Measurements from ENCODE around the gene ORM2.
"Not testable (repeated sequence)": the region's sequence is repeated elsewhere in the genome, so short reads cannot be mapped to it uniquely, and the experiment has no call there.

ORM2 gene

DNA sequence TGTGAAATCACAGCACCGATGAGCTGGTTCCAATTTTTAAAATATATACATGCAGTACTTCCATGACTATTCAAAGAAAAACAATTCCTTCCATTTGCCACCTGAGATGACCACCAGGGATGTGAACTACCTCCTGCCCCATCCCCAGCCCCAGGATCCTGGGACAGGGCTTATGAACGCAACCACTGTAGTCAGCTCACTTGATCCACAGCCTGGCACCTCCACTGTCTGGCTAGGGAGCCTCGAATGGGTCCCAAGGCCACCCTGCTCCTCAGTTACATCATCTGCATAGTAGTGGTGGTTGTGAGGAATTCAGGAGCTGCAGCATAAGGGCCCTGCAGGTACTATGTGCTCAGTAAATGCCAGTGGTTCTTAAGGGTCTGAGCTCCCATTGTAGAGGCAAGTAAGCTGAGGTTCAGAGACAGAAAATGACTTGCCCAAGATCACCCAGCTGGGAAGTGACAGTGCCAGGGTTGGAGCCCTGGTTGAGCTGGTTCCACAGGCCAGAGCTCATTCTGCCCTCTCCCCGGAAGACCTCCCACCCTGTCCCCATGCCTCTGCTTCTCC lies 2.9 kb downstream of the ORM2 start:
- DNase-seq (ENCODE audit: low spot score), result not testable (repeated sequence)

DNA sequence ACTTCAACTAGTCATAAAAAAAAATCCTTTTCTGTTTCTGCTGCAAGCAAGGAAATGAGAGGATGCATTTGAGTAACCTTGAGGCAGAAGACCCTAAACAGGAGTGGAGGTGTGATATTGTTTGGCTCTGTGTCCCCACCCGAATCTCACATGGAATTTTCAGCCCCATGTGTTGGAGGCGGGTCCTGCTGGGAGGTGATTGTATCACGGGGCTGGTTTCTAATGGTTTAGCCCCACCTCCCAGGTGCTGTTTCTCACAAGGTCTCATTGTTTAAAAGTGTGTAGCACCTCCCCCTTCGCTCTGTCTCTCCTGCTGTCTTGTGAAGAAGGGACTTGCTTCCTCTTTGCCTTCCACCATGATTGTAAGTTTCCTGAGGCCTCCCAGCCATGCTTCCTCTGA lies 4.0 kb downstream of the ORM2 start:
- not testable (repeated sequence) for DNase-seq (ENCODE audit: low spot score)

DNA sequence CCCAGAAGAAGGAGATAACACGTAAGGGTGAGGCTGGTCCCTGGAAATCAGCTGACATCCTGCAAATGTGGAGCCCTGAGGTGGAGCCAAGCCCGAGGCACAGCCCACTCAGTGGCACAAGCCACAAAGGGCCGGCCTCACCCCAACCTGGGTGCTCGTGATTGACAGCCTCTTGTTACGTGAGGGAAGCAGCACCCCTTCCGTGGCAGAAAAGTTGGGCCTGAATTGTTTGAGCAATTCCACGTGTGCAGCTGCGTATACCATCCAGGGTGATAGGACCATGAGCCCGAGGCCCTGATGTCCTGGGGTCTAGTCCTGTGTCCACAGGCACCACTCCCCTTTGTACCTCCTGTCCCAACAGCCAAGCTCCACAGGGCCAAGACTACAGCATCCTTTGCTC lies 4.8 kb downstream of the ORM2 start:
- DNase-seq (ENCODE audit: low spot score), result no peak

- no peak for DNase-seq (ENCODE audit: low spot score)
Observed at GRCh38 chr9:114335745-114336144, 6.1 kb downstream of the ORM2 start.

DNA sequence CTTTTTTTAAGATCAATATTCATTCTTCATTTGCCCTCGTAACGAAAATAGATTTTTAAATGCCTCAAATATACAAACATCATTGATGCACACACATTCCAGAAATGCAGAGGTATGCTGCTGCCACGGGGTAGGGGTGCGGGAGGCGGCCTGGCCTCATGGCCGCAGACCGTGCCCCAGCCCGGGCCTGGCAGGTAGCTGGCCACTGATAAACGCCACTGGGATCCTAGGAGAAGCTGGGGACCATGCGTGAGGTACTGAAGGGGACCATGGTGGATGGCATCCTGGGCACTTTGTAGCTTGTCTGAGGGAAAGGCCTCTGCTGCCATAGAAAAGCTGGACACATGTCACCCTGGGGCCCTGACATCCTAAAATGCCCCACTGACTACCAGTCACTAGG lies 6.5 kb downstream of the ORM2 start:
- DNase-seq (ENCODE audit: low spot score), result no peak

DNA sequence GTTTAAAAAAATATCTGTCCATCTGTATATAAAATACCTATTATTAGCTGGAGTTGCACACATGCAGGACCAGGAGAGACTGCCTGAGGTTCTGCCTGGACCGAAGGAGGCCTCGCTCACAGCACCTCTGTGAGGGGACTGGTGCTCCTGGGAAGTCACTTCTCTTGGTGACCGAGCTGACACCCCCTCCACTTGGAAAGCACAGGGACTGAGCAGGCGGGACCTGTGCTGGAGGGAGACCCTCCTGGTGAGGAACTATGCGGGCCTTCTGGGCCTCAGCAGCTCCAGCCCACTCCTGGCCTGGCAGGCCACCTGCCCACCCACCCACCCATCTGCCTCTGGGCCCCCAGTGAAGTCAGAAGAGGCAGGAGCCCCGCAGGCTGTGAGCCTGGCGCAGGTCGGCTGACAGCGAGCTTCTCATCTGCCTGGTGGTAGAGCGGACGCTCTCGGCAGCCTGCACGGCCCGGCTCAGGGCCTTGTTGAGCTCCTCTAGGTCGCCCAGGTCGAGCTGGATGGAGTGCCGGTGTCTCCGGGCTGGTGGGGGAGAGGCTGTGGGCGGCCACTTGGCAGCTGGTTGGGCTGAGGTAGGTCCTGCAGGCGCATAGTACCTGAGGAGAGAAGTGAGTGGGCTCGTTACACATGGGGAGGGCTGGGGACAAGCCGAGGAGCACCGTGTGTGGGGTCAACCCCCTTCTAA lies 7.2 kb downstream of the ORM2 start:
- no peak for DNase-seq (ENCODE audit: low spot score)

DNA sequence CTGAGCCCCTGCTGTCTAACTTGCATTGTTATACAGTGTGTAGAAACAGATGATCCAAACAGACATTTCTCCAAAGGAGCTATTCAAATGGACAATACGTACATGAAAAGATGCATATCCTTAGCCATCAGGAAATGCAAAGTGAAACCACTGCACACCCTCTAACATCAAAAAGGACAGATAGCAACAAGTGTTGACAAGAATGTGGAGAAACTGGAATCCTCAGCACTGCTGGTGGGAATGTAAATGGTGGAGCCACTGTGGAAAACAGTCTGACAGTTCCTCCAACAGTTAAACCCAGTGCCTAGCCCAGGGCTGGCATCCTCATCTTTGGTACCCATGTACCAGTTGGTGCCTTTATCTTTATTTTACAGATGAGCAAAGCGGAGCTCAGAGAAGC lies 8.5 kb downstream of the ORM2 start:
- DNase-seq (ENCODE audit: low spot score), result no peak

DNA sequence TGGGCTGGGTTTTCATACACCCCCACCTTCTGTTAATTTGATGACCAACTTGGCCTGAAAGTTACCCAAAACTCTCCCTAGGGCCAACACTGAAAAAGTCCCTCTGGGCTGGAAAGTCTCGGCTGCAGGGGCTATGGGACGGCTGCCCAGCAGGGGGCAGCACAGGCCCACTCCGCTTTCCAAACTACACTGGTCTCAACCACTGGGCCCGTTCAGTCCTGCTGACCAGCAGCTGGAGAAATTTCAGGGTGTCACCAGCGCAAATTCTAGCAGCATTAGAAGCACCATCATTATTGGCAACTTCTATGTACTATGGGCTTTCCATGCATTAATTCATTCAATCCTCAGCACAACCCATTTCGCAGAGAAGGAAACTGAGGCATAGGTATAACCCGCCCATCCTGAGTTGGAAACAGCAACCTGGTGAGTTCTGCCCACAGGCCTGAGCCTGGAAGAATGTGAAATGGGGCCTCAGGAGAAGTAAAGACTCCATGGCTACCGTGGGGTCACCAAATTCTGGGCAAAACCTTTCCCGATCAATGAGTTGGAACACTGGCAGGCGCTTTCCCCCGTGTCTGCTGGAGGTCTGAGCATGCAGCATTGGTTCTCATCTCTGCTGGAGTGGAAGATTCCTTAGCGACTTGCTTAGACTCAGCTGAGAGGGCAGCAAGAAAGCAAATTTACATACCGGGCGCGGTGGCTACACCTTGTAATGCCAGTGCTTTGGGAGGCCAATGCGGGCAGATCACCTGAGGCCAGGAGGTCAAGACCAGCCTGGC lies 9.7 kb downstream of the ORM2 start:
- peak; percentile 57 for DNase-seq (ENCODE audit: low spot score)

- no peak for DNase-seq (ENCODE audit: low spot score)
Observed at GRCh38 chr9:114341152-114341830, 11.6 kb downstream of the ORM2 start.

- DNase-seq (ENCODE audit: low spot score), result no peak
Observed at GRCh38 chr9:114341991-114342390, 12.3 kb downstream of the ORM2 start.

- DNase-seq (ENCODE audit: low spot score), result no peak
Observed at GRCh38 chr9:114342755-114343440, 13.2 kb downstream of the ORM2 start.

DNA sequence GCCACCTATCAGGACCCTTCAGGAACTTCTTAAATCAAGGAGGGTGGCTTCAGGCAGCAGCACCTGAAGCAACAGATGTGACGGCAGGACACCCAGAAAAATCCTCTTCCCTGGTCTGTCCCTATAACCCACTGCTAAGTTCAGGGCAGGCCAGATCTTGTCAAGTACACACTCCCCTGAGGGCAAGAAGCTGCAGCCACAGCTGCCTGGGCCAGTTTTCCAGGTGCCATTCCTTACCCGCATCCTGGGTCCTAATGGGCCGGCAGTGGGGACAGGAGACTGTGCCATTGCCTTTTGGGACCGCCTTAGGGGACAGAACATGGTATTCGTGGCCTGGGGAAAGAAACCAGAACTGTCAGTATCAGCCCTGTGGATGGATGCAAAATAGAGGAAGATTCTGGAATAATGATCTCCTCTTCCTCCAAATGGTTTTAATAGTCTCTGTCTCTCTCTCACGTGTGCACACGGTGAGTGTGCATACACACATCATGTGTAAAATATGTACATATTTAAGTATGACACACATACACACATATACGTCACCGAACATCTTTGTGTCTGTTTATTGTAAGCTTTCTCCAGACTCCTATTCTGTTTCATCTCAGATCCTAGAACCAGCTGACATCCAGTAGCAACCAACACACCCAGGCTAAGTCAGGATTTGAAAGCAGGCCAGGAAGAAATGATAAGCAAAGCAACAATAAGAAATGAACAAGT lies 14.0 kb downstream of the ORM2 start:
- no peak for DNase-seq (ENCODE audit: low spot score)

DNA sequence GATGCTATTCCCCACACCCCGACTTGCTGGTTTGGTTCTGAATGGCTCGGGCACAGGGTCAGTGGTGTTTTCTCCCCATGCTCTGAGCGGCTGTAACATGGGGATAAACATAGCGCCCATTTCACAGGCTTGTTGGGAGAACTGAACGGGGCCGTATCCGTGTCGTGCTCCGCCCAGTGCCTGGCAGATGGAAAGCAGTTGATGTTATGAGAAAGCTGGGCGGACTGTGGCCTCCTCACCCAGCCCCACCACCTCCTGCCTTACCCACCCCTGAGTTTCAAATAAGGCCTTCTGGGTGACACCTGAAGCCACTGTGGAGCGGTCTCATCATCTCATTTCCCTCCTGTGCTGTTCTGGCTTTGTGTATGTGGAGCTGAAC lies 14.5 kb downstream of the ORM2 start:
- DNase-seq (ENCODE audit: low spot score), result no peak

GRCh38 chr9:114344692-114345091 lies 15.0 kb downstream of the ORM2 start:
- DNase-seq (ENCODE audit: low spot score), result peak; percentile 66

- DNase-seq (ENCODE audit: low spot score), result no peak
Observed at GRCh38 chr9:114345493-114346065, 15.9 kb downstream of the ORM2 start.

GRCh38 chr9:114346146-114346545 lies 16.5 kb downstream of the ORM2 start:
- no peak for DNase-seq (ENCODE audit: low spot score)

GRCh38 chr9:114347675-114348074 lies 18.0 kb downstream of the ORM2 start:
- no peak for DNase-seq (ENCODE audit: low spot score)

GRCh38 chr9:114348261-114348905 lies 18.7 kb downstream of the ORM2 start:
- DNase-seq (ENCODE audit: low spot score), result peak; percentile 3

DNA sequence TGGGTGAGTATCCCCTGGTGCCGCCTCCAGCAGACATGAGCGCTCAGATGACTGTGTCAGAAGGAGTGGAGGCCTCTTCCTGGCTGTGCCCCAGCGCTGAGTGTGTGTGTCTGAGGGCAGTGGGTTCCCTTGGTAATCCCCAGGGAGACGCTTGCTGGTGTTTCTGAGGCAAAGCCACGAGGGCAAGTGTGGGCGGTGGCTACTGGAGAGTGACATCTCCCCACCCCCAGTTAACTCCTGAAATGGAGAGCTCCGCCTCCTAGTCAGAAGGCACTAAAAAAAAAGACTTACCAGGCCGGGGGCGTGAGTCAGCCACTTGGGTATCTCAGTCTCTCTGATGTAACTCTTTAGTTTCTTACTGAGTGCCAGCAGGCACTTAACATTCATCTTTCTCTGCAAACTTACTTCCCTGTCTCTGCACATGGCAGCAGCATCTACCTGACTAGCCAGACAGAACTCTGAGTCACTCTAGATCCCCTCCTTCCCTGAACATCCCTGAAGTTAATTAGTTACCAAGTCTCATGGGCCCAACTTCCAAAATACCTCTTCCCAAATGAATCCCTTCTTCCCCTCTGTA lies 19.3 kb downstream of the ORM2 start:
- DNase-seq (ENCODE audit: low spot score), result peak; percentile 100

All from kidney tubule cell (primary cell).